Lower lobe of right lung (tissue), 2 donors: ENCODE measurements around the gene ZEB2. TPM values are rescaled to one million over a fixed set of nuclear protein-coding genes. Genes with fewer than 3 reads are reported as not detected.
A peak's percentile ranks its signal among the peaks of the same experiment; 100 is the strongest.

Experiments used
- ATAC-seq, 2 donors: fragments of 200-7000 bp; cut with Tn5 transposase; one replicate each; pipeline ENCODE4 v1.9.1; 2020 to 2022; ENCODE audit warnings: mild to moderate bottlenecking in 2 of 2, moderate library complexity in 2 of 2
- DNase-seq: peaks from one replicate; pipeline ENCODE4 v3.0.0-alpha.2; 2020
- H3K27ac ChIP-seq: fragments of 200-600 bp; one replicate; pipeline ENCODE4 v1.8.0; 2022
- H3K27me3 ChIP-seq: fragments of 200-600 bp; one replicate; pipeline ENCODE4 v1.8.0; 2022; ENCODE audit warnings: low read depth
- H3K36me3 ChIP-seq: fragments of 200-600 bp; one replicate; pipeline ENCODE4 v1.8.0; 2022; ENCODE audit warnings: mild to moderate bottlenecking
- H3K4me1 ChIP-seq: fragments of 200-600 bp; one replicate; pipeline ENCODE4 v1.8.0; 2022
- H3K4me3 ChIP-seq: fragments of 200-600 bp; one replicate; pipeline ENCODE4 v1.8.0; 2022; ENCODE audit warnings: mild to moderate bottlenecking
- H3K9me3 ChIP-seq: fragments of 200-600 bp; one replicate; pipeline ENCODE4 v1.8.0; 2022
- CTCF ChIP-seq: fragments of 200-600 bp; IDR thresholded peaks from one replicate; pipeline ENCODE4 v1.8.0; 2022; ENCODE audit warnings: antibody characterized with exemption, mild to moderate bottlenecking
- intact Hi-C: fragments of 100-400 bp; cut with DNase I; formaldehyde crosslinking; loops from one replicate; pipeline ENCODE4 v1.11.0; 2022
- total RNA-seq: library from RNA; stranded (reverse); fragmentation: NEBNext Ultra II Directional; extraction: Animal tissue kit (Norgen Biotek cat#: 25700); gene quantifications from one replicate; pipeline ENCODE4 v1.2.1, GENCODE V29; 2021
- donor health status: DM: no; HTN: yes; CAD: no; lungs with severe emphysema.

Gene ZEB2
- total RNA-seq, 1 donor from 2014 or later = 220 TPM

- Histone ChIP-seq H3K27ac (no peak overlapping the region), H3K4me1 (peaks cover 13% of the 10 kb centered on the region), H3K4me3 (no peak overlapping the region), H3K36me3 (peaks cover 63% of the 10 kb centered on the region), H3K9me3 (no peaks in the 10 kb centered on the region), H3K27me3 (no peaks in the 10 kb centered on the region)
- no peak for TF ChIP-seq CTCF
- ATAC-seq (no peak), DNase-seq (no peak)
- intact Hi-C loops = no loop called here
These were observed 100.7 kb downstream of the ZEB2 start for GRCh38 chr2:144419218-144419617.

- Histone ChIP-seq H3K4me3 (no peak overlapping the region), H3K9me3 (no peaks in the 10 kb centered on the region), H3K36me3 (peaks cover 34% of the 10 kb centered on the region), H3K27me3 (no peaks in the 10 kb centered on the region), H3K4me1 (peaks cover 34% of the 10 kb centered on the region), H3K27ac (no peak overlapping the region)
- ATAC-seq (no peak), DNase-seq (no peak)
- no peak for TF ChIP-seq CTCF
- intact Hi-C loops = no loop called here
These were observed 104.5 kb downstream of the ZEB2 start for GRCh38 chr2:144415386-144415785.

- Histone ChIP-seq H3K4me3 (no peak overlapping the region), H3K36me3 (peaks cover 29% of the 10 kb centered on the region), H3K4me1 (peaks cover 34% of the 10 kb centered on the region), H3K9me3 (no peaks in the 10 kb centered on the region), H3K27ac (peak overlapping the region; percentile 66), H3K27me3 (no peaks in the 10 kb centered on the region)
- TF ChIP-seq CTCF = no peak
- DNase-seq (peak; percentile 75), ATAC-seq (peak; percentile 76 to 88)
- intact Hi-C loops = no loop called here
These were observed 105.5 kb downstream of the ZEB2 start for GRCh38 chr2:144414324-144414845.

- H3K4me3 ChIP-seq = no peak overlapping the region
- H3K27me3 ChIP-seq = no peaks in the 10 kb centered on the region
- ATAC-seq (peak; percentile 46 to 73), DNase-seq (no peak)
- no peak overlapping the region for H3K27ac ChIP-seq
- no peaks in the 10 kb centered on the region for H3K9me3 ChIP-seq
- intact Hi-C loops = no loop called here
- H3K4me1 ChIP-seq = peaks cover 34% of the 10 kb centered on the region
- H3K36me3 ChIP-seq = peaks cover 18% of the 10 kb centered on the region
- TF ChIP-seq CTCF = no peak
These were observed 107.2 kb downstream of the ZEB2 start for GRCh38 chr2:144412709-144413108.

- Histone ChIP-seq H3K4me3 (no peak overlapping the region), H3K27ac (no peak overlapping the region), H3K9me3 (no peaks in the 10 kb centered on the region), H3K36me3 (peaks cover 9% of the 10 kb centered on the region), H3K27me3 (no peaks in the 10 kb centered on the region), H3K4me1 (peaks cover 37% of the 10 kb centered on the region)
- ATAC-seq (no peak), DNase-seq (no peak)
- no peak for TF ChIP-seq CTCF
- intact Hi-C loops = no loop called here
These were observed 108.4 kb downstream of the ZEB2 start for GRCh38 chr2:144411473-144411872.
